Limb (tissue), 2 donors: ENCODE measurements around the gene ID2.

ENCODE experiments used
- DNase-seq, 2 donors: peaks; one replicate each; pipeline ENCODE4 v3.0.0-alpha.2; 2016; ENCODE audit errors: extremely low spot score in 2 of 2

Gene ID2

DNA sequence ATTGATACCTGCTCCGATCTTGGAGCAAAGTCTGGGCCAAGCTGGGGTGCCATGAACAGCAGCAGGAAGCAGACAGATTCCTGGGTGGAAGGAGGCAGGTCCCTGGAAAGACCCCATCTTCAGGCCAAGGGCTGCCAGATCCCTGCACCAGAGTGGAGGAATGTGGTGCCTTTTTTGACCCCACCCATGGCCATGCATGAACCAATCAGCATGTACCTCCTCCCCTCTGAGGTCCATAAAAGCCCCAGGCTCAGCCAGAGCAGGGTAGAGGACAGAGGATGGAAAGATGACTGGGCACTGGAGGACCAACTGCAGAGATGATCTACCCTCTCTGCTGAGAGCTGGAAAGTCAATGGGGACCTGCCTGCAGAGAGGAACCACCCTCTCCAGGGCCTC, 34.4 kb upstream of the ID2 start:
- DNase-seq: no peak

DNA sequence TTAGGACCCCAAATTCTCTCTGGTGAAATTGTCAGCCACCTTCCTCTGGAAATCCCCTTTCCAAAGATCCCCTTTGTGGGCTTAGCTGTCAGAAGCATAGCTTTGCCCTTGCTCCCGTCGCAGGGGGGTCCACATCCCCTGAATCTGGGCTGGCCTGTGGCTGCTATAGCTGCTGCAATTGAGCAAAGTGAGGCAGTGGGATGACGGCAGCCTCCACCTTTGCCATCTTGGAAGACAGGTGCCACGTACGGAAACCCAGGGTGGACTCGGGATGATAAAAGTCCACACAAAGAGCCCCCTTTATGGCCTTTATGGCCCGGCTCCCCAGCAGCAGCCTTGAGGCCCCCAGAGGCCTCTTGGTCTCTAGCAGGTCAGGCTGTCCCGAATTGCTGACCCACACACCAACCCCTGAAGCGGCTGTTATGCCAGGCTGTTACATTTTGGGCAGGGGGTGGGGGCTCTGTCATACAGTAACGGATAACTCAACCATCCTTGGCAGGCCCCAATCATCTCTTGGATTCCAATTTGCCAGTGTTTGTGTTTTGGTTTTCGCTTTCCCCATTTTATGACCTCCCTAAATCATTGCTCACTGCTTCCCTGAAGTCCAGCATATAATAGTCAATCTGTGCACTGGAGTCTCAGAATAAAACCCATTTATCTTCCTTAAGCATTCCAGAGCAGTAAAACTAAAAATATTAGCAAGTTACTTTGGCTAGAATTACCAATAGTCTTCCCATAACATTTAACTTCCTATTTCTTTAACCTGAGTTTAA, 33.2 kb upstream of the ID2 start:
- DNase-seq: no peak

DNA sequence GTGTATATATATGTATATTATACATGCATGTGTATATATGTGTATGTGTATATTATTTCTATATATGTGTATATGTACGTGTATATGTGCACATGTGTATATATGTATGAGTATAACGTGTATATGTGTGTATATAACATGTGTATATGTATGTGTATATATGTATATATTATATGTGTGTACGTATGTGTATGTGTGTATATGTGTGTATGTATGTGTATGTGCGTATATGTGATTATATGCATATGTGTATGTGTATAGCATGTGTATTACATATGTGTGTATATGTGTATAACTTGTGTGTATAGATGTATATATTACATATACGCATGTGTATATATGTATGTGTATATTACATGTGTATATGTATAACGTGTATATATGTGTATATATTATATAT, 32.1 kb upstream of the ID2 start:
- DNase-seq: no peak

DNA sequence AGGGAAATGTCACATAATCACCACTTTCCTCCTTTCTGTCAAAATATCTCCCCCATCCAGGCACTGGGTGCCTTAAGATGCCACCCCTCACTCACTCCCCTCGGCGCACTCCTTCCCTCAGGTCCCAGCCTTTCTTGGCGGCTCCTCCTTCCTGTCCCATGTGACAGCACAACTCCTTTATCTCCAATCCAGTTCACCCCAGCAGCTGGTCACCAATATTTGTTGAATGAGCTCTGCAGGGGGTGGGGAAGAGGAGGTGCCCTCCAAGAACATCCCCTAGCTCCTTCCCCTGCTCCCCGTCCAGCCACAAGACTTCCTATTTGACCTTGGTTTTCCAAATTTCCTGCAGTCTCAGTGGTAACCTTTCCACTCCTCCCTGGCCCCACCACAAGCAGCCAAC, 31.6 kb upstream of the ID2 start:
- no peak for DNase-seq

DNA sequence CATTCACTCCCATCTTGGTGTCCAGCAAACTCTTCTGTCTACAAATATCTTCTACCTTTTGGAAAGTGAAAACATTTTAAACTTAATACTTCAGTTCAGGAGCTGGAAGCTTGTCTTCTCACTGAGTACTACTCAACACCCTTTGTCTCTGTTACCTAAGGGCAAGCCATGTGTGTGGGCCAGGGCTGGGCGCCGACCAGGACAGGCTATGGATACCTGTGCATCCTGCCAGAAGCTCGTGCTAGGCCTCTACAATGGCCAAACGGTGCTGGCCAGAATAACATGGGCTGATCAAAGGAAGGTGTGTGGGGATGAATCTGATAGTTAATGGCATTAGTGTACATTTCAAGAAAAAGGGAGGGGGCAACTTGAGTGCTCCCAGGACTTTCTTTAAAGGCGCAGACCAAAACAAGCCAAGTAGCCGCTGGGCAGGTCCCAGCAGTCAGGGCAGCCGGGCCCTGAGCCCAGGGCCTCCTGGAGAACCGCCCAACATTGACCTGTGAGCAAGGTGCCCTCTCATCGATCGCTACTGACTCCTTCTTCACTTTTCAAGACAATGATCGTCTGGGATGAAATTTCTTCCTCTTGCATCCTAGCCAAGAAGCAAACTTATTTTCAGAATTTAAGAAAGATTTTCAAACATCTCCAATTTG, 29.0 kb upstream of the ID2 start:
- DNase-seq: no peak

DNA sequence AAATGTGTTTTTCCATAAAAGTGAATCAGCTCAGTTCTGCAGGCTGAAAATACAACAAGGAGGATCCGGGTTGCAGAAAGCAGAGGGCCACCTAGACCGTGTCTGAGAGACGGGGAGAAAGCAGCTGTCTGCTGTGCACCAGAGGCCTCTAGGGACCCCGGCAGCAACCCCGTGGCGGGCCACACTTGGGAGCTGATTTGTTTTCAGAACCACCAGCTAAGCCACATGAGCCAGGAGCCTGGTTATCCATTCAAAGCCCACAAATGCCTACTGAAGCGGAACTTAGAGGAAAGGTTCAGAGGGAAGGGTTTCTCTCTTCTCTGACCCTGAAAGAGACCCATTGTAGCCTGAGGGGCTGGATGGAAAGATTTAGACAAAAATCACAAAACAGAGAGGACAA, 28.4 kb upstream of the ID2 start:
- DNase-seq: no peak

DNA sequence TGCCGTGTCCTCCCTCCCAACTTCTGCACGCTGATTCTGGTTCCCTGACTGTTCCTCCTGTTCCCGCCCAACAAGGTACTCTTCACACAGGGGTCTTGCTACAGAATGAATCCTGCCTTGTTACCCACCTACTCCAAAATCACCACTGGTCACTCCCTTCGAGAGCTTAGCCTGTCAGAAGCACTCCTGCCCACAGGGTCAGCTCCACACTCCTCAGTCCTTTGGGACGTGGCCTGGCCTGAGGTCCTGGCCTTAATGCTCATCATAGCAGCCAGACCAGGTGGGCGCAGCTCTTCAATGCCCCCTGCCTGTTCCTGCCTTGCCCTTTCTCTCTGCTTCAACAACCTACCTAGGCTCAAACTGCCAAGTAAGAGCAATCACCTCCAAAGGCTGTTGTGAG, 27.8 kb upstream of the ID2 start:
- no peak for DNase-seq

DNA sequence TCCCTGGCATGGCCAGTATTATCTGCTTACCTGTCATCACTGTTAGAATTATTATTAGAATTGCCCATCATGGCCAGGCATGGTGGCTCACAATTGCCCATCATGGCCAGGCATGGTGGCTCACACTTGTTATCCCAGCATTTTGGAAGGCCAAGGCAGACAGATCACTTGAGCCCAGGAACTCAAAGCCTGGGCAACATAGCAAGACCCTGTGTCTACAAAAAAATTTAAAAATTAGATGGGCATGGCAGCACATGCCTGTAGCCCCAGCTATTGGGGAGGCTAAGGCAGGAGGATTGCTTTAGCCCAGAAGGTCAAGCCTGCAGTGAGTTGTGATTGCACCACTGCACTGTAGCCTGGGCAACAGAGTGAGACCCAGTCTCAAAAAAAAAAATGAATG, 27.4 kb upstream of the ID2 start:
- no peak for DNase-seq

DNA sequence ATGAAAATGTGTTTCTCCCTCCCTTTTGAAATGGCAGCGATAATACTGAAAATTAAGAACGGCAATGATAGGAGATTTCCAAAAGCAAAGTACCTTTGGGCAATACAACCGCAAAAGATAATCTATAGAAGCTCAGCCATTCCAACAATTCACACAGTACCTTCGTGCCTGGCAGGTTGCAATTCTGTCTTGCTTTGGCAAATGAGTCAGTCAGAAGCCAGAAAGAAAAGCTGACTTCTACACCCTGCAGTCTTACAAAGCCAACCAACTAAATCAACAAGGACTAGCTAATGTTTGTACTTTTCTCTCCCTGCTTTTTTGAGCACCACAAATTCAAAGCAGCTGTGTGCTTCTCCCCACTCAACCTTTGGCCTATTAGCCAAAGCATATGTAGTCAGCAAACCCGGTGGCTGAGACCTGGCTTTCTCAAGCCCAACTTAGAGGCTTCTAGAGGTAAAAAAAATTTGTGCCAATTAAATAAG, 25.7 kb upstream of the ID2 start:
- no peak for DNase-seq

DNA sequence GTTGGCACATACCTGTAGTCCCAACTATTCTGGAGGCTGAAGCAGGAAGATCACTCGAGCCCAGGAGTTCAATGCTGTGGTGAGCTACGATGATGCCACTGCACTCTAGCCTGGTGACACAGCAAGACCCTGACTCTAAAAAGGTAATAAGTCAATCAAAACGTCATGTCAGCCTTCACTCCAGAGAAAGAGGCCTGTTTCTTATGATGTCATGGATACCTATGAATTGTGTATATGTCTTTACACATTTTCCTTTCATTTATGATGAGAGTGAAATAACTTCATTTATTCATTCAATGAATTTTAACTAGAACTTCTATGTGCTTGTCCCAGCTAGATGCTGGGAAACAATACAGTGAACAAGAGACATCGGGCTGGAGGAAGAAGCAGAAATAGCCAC, 25.0 kb upstream of the ID2 start:
- no peak for DNase-seq

DNA sequence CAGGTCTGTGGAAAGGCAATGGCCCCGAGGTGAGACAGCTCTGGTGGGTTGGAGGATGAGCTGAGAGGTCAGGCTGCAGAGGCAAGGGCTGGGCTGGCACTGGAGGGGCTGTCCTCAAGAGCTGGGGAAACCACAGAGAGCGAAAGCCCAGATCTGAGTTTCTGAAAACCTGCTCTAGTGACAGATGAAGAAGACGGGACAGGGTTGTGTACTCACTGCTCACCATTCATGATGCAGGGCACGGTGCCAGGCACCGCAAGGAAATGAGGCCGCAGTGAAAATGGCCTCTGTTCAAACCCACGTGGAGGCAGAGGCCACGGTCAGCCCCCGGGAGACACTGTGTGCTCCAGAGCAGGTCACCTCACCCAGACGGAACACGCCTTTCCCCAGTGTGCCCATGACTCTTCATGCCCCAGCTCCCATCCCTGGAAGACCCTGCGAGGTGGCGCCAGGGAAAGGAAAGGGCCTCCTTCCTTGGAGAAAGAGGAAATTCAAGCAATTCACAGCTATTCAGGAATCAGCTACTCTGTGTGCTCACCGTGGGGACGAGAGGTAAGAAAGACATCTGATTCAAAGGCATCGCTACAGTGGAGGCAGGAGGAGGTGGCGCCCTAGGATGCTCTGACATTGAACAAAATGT, 24.3 kb upstream of the ID2 start:
- DNase-seq: no peak

DNA sequence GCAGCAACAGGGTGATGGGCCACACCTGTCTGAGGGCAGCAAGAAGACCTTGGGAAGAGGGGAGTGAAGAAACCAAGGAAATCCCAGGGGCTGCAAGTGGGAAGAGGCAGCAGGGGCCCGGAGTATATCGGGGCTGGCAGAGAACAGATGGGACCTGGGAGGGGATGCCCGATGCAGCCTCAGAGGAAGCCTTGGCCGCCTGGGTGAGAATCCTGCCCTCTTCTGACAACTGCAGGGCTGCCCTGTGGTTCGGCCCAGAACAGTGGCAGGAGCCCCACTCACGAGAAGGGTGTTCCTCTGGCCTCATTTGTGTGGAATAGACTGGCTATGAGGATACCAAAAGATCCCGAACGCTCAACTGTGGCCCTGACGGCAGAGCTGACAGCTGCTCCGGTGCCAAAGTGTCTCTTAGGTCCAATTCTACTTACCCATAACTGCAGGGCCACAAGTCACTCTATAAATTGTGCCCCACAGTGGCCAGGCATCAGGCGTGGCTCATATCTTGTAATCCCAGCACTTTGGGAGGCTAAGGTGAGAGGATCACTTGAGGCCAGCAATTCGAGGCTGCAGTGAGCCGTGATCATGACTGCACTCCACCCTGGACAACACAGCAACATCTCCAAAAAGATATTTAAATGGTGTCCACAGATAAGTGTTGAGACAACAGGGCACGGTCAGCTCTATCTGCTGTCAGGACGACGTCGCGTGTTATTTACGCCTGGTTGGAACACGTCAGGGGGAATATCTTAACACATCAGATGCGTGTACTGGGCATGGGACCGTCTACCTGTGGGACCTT, 23.6 kb upstream of the ID2 start:
- DNase-seq: no peak

DNA sequence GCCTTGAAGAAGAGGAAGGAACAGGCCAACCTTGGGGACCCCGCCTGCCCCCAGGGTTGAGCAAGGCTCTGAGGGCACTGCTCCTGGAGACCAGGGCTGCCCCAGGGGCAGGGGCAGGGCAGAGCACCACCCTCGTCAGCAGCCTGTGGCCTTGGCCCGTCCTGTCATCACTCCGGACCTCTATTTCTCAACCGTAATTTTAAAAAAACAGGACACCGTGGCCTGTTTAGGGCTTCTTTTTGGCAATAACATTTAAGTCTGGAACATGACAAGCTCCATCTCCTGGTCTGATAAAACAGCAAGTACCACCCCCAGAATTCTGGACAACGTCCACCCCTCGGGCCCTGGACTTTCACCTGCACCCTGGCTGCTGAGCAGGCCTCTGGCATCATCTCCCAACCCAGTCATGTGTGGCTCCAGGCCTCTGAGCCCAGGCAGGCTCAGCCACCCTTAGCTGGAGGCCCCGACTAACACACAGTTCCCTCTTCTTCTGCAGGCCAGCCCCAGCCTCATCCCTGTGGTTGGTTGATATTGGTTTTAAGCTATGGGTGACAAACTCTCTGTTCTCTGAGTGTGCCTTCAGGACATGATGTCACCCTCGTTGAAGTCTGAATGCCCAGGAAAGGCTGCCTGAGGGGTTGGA, 22.6 kb upstream of the ID2 start:
- no peak for DNase-seq

DNA sequence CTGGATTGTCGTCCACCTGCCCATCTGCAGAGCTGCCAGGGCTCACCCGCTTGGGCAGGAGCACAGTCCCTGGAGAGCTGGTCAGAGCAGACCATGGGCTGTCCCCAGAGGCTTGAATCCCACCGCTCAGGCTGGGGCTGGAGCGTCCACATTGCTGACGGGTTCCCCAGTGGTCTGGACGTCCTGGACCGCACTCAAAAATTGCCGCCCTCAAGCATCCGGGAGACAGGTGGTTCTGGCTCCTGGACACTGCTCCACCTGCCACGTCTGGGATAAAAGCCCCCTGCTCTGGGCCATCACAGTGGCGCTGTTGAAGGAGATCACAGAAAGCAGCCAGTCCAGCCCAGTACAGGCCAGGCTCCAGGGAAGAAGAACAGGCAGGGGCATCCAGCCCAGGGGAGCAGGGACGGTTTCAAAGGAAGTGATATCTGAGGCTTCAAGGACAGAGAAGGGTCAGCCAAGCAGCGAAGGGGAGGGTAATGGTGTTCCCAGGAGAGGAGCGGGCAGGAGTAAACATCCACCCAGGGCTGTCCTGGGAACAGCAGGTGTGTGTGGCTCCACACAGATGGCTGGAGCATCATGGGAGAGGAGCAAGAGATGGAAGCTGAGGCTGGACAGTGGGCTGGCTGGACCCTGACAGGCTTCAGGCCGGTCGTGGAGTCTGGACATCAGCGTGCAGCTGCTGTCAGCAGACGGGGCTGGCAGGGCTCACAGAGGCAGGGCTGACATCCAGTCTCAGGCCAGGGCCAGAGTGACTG, 21.9 kb upstream of the ID2 start:
- no peak for DNase-seq

DNA sequence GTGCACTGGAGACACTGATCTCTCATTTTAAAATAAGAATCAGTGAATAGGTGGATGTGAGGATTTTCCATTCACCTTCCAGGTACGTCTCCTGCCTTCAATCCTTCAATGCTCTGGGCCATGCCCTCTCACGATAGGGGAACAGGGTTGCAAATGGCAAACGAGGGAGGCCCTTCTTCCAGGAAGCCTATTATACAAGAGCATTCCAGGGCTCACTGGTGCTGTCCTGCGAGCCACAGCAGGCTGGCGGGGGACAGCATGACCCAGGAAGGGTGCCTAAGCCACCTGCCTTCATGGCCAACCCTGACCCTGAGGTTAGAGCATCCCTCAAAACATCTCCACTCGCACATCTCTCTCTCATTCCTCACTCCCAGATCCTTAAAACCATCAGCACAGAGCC, 20.6 kb upstream of the ID2 start:
- no peak for DNase-seq

DNA sequence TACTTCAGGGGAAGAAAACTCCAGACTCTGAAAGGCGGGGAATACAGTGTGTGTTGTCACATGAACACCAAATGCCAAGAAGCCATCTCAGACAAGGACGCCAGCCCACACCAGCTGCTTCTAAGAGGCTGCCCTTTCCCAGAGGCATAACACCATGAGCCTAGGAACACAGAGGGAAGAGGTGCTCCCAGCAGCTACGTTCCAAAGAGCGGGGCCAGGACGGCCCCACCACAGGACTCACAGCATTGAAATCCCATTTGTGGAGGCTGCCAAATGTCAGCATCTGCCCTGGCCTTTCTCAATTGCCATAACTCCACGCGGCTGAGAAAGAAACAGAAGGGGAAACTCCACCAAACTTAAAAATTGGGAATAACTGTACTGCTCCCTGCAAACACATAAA, 20.1 kb upstream of the ID2 start:
- peak in 1 of 2 donors; percentile 27 for DNase-seq

DNA sequence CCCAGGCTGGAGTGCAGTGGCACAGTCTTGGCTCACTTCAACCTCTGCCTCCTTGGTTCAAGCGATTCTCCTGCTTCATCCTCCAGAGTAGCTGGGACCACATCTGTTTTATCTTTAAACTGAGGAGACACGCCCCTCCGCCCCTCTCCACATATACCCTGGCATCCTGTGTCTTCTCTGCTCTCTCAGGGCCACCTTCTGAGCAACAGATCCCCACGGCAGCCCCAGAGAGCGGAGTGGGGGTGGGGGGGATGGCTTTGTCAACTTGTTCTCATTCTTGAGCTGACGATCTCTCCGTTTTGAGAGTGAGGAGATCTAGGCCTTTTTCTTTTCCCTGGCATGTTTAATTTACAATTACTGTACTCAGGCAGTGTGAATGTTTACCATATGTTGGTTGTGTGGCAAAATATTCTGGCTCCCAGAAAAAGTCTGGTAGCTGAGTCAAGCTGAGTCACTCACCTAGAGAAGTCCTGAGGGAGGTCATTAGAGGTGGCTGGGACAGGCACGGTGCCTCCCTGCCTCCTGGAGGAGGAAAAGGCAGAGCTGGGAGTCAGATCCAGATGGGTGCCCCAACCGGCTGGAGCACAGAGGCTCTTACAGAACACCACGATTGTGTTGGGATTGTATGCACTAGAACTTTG, 19.5 kb upstream of the ID2 start:
- DNase-seq: no peak

DNA sequence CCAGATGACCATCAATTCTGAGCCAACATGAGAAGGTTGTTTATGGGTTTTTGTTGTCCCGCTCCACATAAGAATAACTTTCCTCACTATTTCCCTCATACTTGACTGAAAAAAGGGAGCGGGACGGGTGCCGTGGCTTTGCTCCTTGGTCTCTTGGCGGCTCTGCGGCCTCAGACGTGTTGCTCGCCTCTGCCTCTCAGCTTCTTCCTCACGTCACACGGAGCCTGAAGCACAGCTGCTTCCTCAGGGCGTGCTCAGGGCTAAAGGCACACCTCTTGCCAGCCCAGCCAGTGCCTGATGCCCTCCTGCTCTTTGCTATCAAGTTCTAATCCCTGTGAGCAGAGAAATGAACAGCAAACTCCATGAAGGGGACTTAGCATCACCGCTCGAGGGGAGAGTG, 17.9 kb upstream of the ID2 start:
- no peak for DNase-seq

DNA sequence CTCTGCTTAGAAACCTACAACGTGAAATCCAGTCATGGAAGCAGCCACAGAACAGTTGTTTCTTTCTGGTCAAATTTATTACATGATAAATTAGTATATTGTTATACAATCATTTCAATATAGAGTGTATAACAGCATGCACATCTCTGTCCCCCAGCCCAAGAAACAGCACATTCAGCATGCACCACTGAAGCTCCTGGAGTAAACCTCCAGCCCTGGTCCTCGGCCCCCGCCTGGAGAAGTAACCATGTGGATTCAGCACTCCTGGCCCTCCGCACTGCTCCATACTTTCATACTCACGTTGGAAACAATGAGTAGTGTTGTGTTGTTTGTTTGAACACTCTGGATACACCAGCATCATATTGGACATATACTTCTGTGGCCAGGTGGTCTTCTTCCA, 15.3 kb upstream of the ID2 start:
- DNase-seq: no peak

DNA sequence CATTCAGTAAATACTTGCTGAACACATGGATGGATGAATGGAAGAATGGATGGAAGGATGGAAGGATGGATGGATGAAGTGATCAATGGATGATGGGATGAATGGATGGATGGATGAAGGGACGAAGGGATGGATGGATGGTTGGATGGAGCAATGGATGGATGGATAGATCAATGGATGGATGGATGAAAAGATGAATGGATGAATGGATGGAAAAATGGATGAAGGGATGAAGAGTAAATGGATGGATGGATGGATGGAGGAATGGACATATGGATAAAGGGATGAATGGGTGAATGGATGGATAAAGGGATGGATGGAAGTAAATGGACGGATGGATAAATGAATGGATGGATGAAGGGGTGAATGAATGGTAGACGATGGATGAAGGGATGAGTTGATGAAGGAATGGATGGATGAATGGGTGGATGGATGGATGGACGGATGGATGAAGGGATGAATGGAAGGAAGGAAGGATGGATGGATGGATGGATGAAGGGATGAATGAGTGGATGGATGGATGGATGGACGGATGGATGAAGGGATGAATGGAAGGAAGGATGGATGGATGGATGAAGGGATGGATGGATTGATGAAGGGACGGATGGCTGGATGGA, 13.9 kb upstream of the ID2 start:
- DNase-seq: no peak
